ENCODE data around the gene NQO1.

DNA sequence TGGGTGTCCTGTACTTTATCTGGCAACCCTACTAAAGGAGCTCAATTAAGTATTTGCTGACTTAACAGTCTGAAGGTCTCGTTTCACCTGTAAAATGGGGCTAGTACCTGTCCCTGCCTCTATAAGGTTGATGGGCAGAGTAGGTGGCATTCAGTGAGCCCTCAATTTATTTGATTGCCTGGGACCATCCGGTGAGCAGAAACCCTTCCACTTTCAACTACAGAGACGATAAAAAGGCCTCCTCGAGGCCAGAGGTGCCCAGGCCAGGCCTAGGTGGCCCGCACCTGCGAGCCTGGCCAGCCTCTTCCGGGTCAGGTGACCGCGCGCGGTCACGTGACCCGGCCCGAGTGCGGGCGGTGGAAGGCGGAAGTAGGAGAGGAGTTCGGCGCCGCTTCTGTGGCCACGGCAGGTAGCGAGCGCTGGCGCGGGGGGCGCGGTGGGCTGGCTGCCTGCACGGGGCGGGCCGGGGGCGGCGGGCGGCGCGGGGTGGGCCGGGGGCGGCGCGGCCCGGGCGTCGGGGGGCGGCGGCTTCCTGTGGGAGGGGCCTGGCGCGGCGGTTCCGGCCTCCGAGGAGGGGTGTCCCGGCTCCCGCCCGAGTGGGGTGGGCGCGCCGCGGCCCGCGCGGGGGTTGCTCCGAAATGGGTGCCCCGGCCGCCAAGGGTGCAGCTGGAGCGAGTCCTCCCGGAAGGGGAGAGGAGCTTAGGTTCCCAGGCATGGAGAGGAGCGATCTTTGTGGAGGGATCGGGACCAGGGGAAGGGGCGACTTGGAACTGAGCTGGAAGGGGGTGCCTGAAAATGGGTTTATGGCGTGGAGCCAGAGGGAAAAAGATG lies 35.8 kb upstream of the NQO1 start, which contains the start of gene WWP2:
- no peak for TF ChIP-seq YY1 (IDR thresholded peaks at IDR 0.05; ENCODE audit: insufficient read depth, insufficient read length)
- TF ChIP-seq ZNF274 (IDR thresholded peaks at IDR 0.05; ENCODE audit: low read depth, low read length): no peak
- TF ChIP-seq SUZ12 (IDR thresholded peaks at IDR 0.05; ENCODE audit: extremely low read depth, insufficient read depth, insufficient read length): no peak

Data from NT2/D1 (cell line).